T-cell (primary cell): ENCODE data around the gene RAB3B. TPM values are rescaled to one million over a fixed set of nuclear protein-coding genes. Genes with fewer than 3 reads are reported as not detected.

ENCODE experiments used
- ATAC-seq, 4 experiments: fragments of 200-7000 bp in 3 of 4; fragments of 150-1000 bp in 1 of 4; cut with Tn5 transposase; replicated peaks in 1 of 4; 1 replicate in 3 of 4; 2 replicates in 1 of 4; pipeline ENCODE4 v1.10.0; 2021; ENCODE audit warnings: moderate library complexity in 3 of 4, mild to moderate bottlenecking in 2 of 4, moderate number of reproducible peaks in 1 of 4
- CTCF ChIA-PET, 2 donors: fragments of 300-600 bp; sonication (Branson Sonifier 250); formaldehyde crosslinking; loops; one replicate each; lab custom pipeline; 2022; ENCODE audit warnings: antibody characterized with exemption in 2 of 2; lab: Charles Lee
- POLR2A ChIA-PET, 2 donors: fragments of 300-600 bp; sonication (Branson Sonifier 250); formaldehyde crosslinking; loops; one replicate each; lab custom pipeline; 2022; ENCODE audit warnings: antibody characterized with exemption in 2 of 2; lab: Charles Lee
- DNase-seq, 35 experiments: peaks; one replicate each; pipeline versions ENCODE4 v3.0.0 to v3.0.0-alpha.2; 2013 to 2023
- H3K27ac ChIP-seq: one replicate; pipeline ENCODE4 v1.5.1; 2013; ENCODE audit warnings: low read length
- H3K27me3 ChIP-seq, 2 experiments: replicated peaks in 1 of 2; 1 replicate in 1 of 2; 2 replicates in 1 of 2; pipeline versions ENCODE4 v1.6.1 to v1.7.0; 2013; ENCODE audit warnings: low read length in 1 of 2, mixed read lengths in 1 of 2; ENCODE audit not compliant: control insufficient read depth in 2 of 2, insufficient read depth in 2 of 2; ENCODE audit errors: extremely low read depth in 1 of 2
- H3K36me3 ChIP-seq, 2 donors: 1 replicate in 1 of 2; 2 replicates in 1 of 2; pipeline versions ENCODE4 v1.6.1 to v1.7.0; 2013; ENCODE audit warnings: low read length in 1 of 2; ENCODE audit not compliant: control insufficient read depth in 2 of 2, insufficient read depth in 1 of 2; ENCODE audit errors: extremely low read depth in 1 of 2
- H3K4me1 ChIP-seq, 2 experiments: 1 replicate in 1 of 2; 2 replicates in 1 of 2; pipeline versions ENCODE4 v1.6.1 to v1.7.0; 2013; ENCODE audit warnings: low read length in 2 of 2, mixed read lengths in 1 of 2; ENCODE audit not compliant: insufficient read depth in 2 of 2, control insufficient read depth in 1 of 2; ENCODE audit errors: extremely low read depth in 1 of 2
- H3K4me3 ChIP-seq, 2 donors: 1 replicate in 1 of 2; 2 replicates in 1 of 2; pipeline versions ENCODE4 v1.5.1 to v1.7.0; 2013; ENCODE audit warnings: mild to moderate bottlenecking in 2 of 2, low read length in 1 of 2, moderate library complexity in 1 of 2; ENCODE audit not compliant: control insufficient read depth in 1 of 2; ENCODE audit errors: extremely low read depth in 1 of 2
- H3K9me3 ChIP-seq: 2 replicates; pipeline ENCODE4 v1.7.0; 2013
- H3K27ac Mint-ChIP-seq, 2 donors: one replicate each; pipeline ENCODE4 v1.8.0; 2020 to 2021; ENCODE audit warnings: mild to moderate bottlenecking in 2 of 2, mixed read lengths in 2 of 2
- H3K27me3 Mint-ChIP-seq, 2 donors: one replicate each; pipeline ENCODE4 v1.8.0; 2021 to 2022; ENCODE audit warnings: mixed read lengths in 2 of 2
- H3K36me3 Mint-ChIP-seq: one replicate; pipeline ENCODE4 v1.8.0; 2021; ENCODE audit warnings: mixed read lengths
- H3K4me1 Mint-ChIP-seq, 3 donors: one replicate each; pipeline ENCODE4 v1.8.0; 2020 to 2022; ENCODE audit warnings: mixed read lengths in 3 of 3, mild to moderate bottlenecking in 1 of 3
- H3K4me3 Mint-ChIP-seq, 3 donors: one replicate each; pipeline ENCODE4 v1.8.0; 2020 to 2022; ENCODE audit warnings: mild to moderate bottlenecking in 3 of 3, mixed read lengths in 3 of 3, moderate library complexity in 3 of 3
- H3K9me3 Mint-ChIP-seq, 3 donors: one replicate each; pipeline ENCODE4 v1.8.0; 2020 to 2022; ENCODE audit warnings: mixed read lengths in 3 of 3
- WGBS: methylation state at CpG from one replicate; pipeline ENCODE4 v1.1.5; 2013; ENCODE audit warnings: missing lambda C conversion rate; ENCODE audit not compliant: insufficient coverage; 5-methylcytosine and 5-hydroxymethylcytosine counted together
- total RNA-seq, 35 experiments: library from RNA in 6 of 35; stranded (reverse) in 6 of 35; fragments of 120-200 nt in 1 of 35; gene quantifications; one replicate each; pipeline versions ENCODE4 v1.2.1 to v1.2.4 and lab custom pipeline; 2013 to 2026

The RAB3B gene
- total RNA-seq, 5 donors from 2014 or later (not counting 1 experiment from before 2014, with no cell fraction given), result 0.02 to 0.18 (median 0.06) TPM; not detected in 1

DNA sequence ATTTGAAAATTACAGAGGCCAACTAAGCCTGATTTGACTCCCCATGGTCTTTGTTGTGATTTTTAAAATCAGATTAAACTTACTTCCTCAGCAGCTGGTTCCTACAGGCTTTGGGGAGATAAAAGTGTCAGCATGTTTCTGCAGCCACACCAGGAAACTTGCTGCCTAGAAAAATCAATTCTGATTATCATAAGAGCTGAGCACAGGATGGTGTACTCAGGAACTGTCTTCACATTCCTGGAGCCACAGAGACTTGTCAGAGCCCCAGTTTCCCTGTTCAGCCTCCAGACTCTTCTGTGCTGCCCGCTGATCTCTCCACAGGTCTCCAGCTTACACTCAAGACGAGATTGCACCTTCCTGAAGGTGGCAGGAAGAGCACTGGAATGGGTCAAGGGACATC lies 23.9 kb downstream of the RAB3B start:
- ChIA-PET CTCF (no interaction called here), POLR2A (no interaction called here)
- Mint-ChIP-seq H3K9me3 (no peaks in the 10 kb centered on the region), H3K36me3 (no peaks in the 10 kb centered on the region), H3K4me3 (no peak overlapping the region), H3K27me3 (peaks cover 4 to 8% of the 10 kb centered on the region in 2 donors), H3K27ac (no peak overlapping the region), H3K4me1 (no peaks in the 10 kb centered on the region)
- no peak overlapping the region for H3K27ac ChIP-seq
- ATAC-seq (no peak), DNase-seq (no peak)
- H3K4me3 ChIP-seq, result no peak overlapping the region
- H3K9me3 ChIP-seq, result no peaks in the 10 kb centered on the region
- no CpG with 5 or more reads among the region's 2 CpGs for WGBS
- H3K27me3 ChIP-seq, result peaks cover 0 to 8% of the 10 kb centered on the region in 2 experiments
- H3K4me1 ChIP-seq, result no peaks in the 10 kb centered on the region
- H3K36me3 ChIP-seq, result no peaks in the 10 kb centered on the region

DNA sequence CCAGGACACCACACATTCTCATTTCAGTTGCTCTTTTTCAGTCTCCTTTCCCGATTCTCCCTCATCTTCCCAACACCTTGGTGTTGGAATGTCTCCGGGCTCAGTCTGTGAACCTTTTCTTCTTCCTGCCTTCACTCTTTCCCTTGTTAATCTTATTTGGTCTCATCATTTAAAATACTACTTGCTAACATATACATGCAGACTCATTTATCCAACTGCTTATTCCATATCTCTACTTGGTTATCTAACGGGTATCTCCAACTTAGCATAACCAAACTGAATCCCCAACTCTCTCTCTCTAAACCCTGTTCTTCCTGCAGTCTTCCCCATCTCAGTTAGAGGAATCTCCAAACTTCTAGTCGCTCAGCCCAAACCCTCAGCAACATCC lies 26.2 kb downstream of the RAB3B start:
- H3K4me3 Mint-ChIP-seq, result no peak overlapping the region
- ATAC-seq, result no peak
- CTCF ChIA-PET, result no interaction called here
- H3K36me3 ChIP-seq, result no peaks in the 10 kb centered on the region
- H3K27me3 Mint-ChIP-seq, result peaks cover 5 to 8% of the 10 kb centered on the region in 2 donors
- no peak overlapping the region for H3K4me3 ChIP-seq
- H3K4me1 Mint-ChIP-seq, result no peaks in the 10 kb centered on the region
- no peaks in the 10 kb centered on the region for H3K36me3 Mint-ChIP-seq
- H3K27me3 ChIP-seq, result peaks cover 0 to 10% of the 10 kb centered on the region in 2 experiments
- no peaks in the 10 kb centered on the region for H3K4me1 ChIP-seq
- no peak overlapping the region for H3K27ac ChIP-seq
- H3K9me3 Mint-ChIP-seq, result no peaks in the 10 kb centered on the region
- no peaks in the 10 kb centered on the region for H3K9me3 ChIP-seq
- WGBS, result 85% methylated on average over 4 of the region's 4 CpGs
- POLR2A ChIA-PET, result no interaction called here
- H3K27ac Mint-ChIP-seq, result no peak overlapping the region
- no peak for DNase-seq

DNA sequence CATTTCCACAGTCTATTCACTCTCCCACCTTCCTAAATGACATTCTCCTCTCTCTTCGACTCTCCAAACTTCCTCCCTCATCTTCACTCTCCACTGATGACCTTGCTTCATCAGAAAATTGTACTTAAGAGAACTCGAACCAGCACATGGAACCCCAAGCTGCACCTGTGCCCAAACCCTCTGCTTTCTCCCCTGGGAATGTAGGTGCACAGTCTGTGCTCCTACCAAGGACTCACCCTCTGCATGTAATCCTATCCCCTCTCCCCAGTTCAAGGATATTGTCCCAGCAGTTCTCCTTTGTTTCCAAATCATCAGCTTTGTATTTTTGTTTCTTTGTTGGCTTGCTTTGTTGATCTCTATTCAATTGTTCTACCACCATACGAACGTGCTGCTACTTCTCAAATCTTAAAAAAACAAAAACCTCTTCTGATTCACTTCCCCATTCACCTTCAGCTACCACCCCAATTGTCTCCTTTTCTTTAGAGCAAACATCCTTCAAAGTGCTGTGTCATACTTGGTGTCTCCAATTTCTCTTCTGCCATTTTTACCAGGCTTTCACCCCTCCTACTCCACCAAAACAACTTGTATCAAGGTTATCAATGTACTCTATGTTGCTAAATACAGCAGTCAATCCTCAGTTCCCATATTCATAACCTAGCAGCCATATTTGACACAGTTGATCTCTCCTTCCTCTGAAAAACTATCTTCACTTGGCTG lies 26.8 kb downstream of the RAB3B start:
- no peak overlapping the region for H3K4me3 Mint-ChIP-seq
- H3K27me3 Mint-ChIP-seq, result peaks cover 6 to 8% of the 10 kb centered on the region in 2 donors
- 32% methylated on average over 4 of the region's 4 CpGs for WGBS
- ChIA-PET CTCF (no interaction called here), POLR2A (no interaction called here)
- Histone ChIP-seq H3K27me3 (peaks cover 0 to 10% of the 10 kb centered on the region in 2 experiments), H3K36me3 (no peaks in the 10 kb centered on the region), H3K27ac (no peak overlapping the region), H3K9me3 (no peaks in the 10 kb centered on the region), H3K4me1 (no peaks in the 10 kb centered on the region), H3K4me3 (no peak overlapping the region)
- H3K4me1 Mint-ChIP-seq, result no peaks in the 10 kb centered on the region
- no peak for ATAC-seq
- DNase-seq, result no peak
- H3K36me3 Mint-ChIP-seq, result no peaks in the 10 kb centered on the region
- no peak overlapping the region for H3K27ac Mint-ChIP-seq
- H3K9me3 Mint-ChIP-seq, result no peaks in the 10 kb centered on the region

DNA sequence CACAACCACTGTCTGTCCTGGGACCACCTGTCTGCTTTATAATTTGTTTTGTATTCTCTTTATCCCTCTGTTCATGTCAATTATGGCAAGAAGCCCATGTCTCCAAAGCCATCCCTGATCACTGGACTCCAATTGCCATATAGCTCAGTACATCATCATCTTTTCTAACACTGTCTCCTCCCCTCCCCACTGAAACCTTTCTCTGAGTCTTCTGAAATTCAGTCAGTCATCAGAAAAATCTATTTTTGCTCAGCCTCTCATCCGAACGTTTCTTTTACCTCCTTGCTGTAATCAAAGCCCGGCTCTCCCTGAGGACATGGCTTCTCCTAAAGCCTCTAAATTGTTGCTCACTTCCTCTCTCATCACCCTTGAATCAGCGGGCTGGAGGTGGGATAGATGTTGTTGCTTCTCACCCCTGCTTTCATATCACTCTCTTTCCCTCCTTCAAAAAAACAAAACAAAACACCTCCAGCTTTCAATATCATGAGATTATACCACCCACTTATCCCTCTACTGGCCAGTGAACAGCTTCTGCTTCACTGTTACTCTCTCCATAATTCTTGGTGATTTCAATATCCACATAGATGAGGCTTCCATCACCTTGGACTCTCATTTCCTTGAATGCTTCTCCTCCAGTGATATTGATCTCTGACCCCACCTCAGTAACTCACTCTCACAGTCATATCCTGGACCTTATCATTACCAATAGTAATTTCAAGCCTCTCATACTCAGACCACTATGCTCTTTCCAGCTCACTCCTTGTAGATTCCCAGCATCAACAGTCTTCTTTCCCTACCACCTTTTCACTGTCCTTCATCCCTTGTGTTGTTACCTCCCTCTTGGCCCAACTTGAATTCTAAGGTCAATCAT lies 27.8 kb downstream of the RAB3B start:
- CTCF ChIA-PET, result no interaction called here

DNA sequence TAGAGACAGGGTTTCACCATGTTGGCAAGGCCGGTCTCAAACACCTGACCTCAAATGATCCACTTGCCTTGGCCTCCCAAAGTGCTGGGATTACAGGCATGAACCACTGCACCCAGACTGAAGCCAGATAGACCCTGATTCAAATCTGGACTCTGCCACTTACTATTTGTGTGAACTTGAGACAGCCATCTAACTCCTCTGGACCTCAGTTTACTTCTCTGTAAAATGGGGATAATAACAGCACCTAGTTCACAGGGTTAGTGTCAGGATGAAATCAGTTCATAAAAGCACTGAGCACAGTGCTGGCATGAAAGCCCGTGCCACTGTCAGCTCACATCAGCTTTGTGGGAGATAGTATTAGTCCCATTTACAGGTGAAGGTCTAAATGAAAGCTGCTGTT lies 28.5 kb downstream of the RAB3B start:
- H3K9me3 Mint-ChIP-seq, result no peaks in the 10 kb centered on the region
- H3K27me3 Mint-ChIP-seq, result peaks cover 4 to 7% of the 10 kb centered on the region in 2 donors
- no peak overlapping the region for H3K27ac Mint-ChIP-seq
- H3K27ac ChIP-seq, result no peak overlapping the region
- DNase-seq (no peak), ATAC-seq (no peak)
- no peaks in the 10 kb centered on the region for H3K4me1 ChIP-seq
- ChIA-PET POLR2A (no interaction called here), CTCF (no interaction called here)
- H3K36me3 Mint-ChIP-seq, result no peaks in the 10 kb centered on the region
- H3K4me3 ChIP-seq, result no peak overlapping the region
- H3K27me3 ChIP-seq, result peaks cover 0 to 15% of the 10 kb centered on the region in 2 experiments
- WGBS, result 90% methylated on average over 2 of the region's 2 CpGs
- no peaks in the 10 kb centered on the region for H3K4me1 Mint-ChIP-seq
- H3K36me3 ChIP-seq, result no peaks in the 10 kb centered on the region
- H3K9me3 ChIP-seq, result no peaks in the 10 kb centered on the region
- no peak overlapping the region for H3K4me3 Mint-ChIP-seq

More for the DNA sequence above, 27.8 kb downstream of the RAB3B start:
- no peak for ATAC-seq
- no CpG with 5 or more reads among the region's 4 CpGs for WGBS
- no peak overlapping the region for H3K4me3 Mint-ChIP-seq
- no peaks in the 10 kb centered on the region for H3K9me3 Mint-ChIP-seq
- Histone ChIP-seq H3K4me3 (no peak overlapping the region), H3K4me1 (no peaks in the 10 kb centered on the region), H3K36me3 (no peaks in the 10 kb centered on the region), H3K27me3 (peaks cover 0 to 13% of the 10 kb centered on the region in 2 experiments), H3K9me3 (no peaks in the 10 kb centered on the region), H3K27ac (no peak overlapping the region)
- H3K4me1 Mint-ChIP-seq, result no peaks in the 10 kb centered on the region
- no peak overlapping the region for H3K27ac Mint-ChIP-seq
- POLR2A ChIA-PET, result no interaction called here
- H3K27me3 Mint-ChIP-seq, result peaks cover 4 to 7% of the 10 kb centered on the region in 2 donors
- no peak for DNase-seq
- no peaks in the 10 kb centered on the region for H3K36me3 Mint-ChIP-seq

DNA sequence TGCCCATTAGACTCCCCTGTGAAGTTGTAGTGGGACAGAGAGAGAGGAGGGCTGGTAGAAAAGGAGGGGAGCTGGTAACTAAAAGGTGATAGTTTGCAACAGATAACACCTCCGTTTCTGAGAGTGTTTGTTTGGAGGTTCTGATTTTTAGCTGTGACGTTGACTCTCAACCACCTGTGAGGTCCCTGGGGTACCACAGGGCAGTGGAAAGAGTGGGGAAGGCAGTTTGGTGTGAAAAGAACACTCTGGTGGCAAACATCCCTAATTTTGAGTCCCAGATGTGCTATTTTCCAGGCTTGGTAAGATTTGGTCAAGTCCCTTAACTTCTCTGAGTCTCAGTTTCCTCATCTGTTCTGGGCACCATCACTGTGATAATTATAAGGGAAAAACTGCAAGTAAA lies 29.3 kb downstream of the RAB3B start:
- Mint-ChIP-seq H3K4me3 (no peak overlapping the region), H3K9me3 (no peaks in the 10 kb centered on the region), H3K27me3 (peaks cover 4 to 7% of the 10 kb centered on the region in 2 donors), H3K4me1 (no peaks in the 10 kb centered on the region), H3K27ac (no peak overlapping the region), H3K36me3 (no peaks in the 10 kb centered on the region)
- peaks cover 0 to 12% of the 10 kb centered on the region in 2 experiments for H3K27me3 ChIP-seq
- H3K4me3 ChIP-seq, result no peak overlapping the region
- CTCF ChIA-PET, result no interaction called here
- ATAC-seq (no peak), DNase-seq (no peak)
- H3K9me3 ChIP-seq, result no peaks in the 10 kb centered on the region
- H3K27ac ChIP-seq, result no peak overlapping the region
- no peaks in the 10 kb centered on the region for H3K36me3 ChIP-seq
- POLR2A ChIA-PET, result no interaction called here
- WGBS, result 69% methylated on average over 2 of the region's 2 CpGs
- no peaks in the 10 kb centered on the region for H3K4me1 ChIP-seq
